Measurements from ENCODE around the gene GOLGB1.

The GOLGB1 gene

GRCh38 chr3:121626495-121626894 is 123.0 kb downstream of the GOLGB1 start:
- no peak for DNase-seq

- no peak for DNase-seq
These were observed 125.2 kb downstream of the GOLGB1 start for GRCh38 chr3:121624147-121624899.

DNA sequence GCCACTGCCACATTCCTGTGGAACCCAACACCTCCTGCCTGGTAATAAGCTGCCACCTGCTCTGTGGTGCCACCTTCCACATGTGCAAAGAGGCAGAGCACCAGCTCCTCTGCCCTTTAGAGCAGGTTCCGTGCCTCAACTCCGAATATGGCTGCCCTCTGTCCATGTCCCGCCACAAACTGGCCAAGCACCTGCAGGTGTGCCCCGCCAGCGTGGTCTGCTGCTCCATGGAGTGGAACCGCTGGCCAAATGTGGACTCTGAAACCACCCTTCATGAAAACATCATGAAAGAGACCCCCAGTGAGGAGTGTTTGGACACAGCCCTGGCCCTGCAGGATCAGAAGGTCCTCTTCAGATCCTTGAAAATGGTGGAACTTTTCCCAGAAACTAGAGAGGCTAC is 128.1 kb downstream of the GOLGB1 start:
- no peak for DNase-seq

DNA sequence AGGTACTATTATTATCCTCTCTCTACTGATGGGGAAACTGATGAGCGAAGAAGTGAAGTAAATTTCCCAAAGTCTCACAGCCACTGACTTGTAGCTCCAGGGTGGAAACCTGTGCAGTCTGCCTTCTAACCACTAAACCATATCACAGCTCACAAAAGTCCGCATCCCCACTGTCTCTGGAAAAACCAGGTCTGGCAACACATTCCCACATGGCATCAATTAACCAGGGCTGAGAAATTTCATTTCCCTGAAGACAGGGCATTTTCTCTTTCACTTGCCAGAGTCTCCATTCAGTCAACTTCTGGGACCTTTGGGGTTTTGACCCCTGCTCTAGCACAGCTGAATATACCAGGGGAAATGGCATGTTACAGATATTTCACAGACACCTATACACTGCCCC is 129.8 kb downstream of the GOLGB1 start:
- no peak for DNase-seq
